H9 (cell line): ENCODE data around the gene PREX1. TPM values are rescaled to one million over a fixed set of nuclear protein-coding genes. Genes with fewer than 3 reads are reported as not detected.

ENCODE experiments used
- DNase-seq: peaks from one replicate; pipeline ENCODE4 v3.0.0-alpha.2; 2017
- H2AFZ ChIP-seq: one replicate; pipeline ENCODE4 v1.6.1; 2013; ENCODE audit warnings: mild to moderate bottlenecking, low read length, control low read depth, moderate library complexity
- H2AK5ac ChIP-seq: 2 replicates; pipeline ENCODE4 v1.6.1; 2013; ENCODE audit warnings: low read length, control low read depth, mixed read lengths; ENCODE audit not compliant: insufficient read length
- H2BK120ac ChIP-seq: one replicate; pipeline ENCODE4 v1.6.1; 2013; ENCODE audit warnings: low read depth, mild to moderate bottlenecking, low read length, control low read depth, inconsistent platforms; ENCODE audit not compliant: poor library complexity, severe bottlenecking
- H2BK12ac ChIP-seq: 2 replicates; pipeline ENCODE4 v1.6.1; 2013; ENCODE audit warnings: low read length, control low read depth, mixed read lengths, low read depth; ENCODE audit not compliant: insufficient read length
- H2BK15ac ChIP-seq: 2 replicates; pipeline ENCODE4 v1.6.1; 2013; ENCODE audit warnings: low read depth, low read length, control low read depth
- H2BK20ac ChIP-seq: one replicate; pipeline ENCODE4 v1.6.1; 2013; ENCODE audit warnings: low read depth, mild to moderate bottlenecking, low read length, control low read depth, inconsistent platforms; ENCODE audit not compliant: poor library complexity, severe bottlenecking
- H2BK5ac ChIP-seq: 2 replicates; pipeline ENCODE4 v1.6.1; 2013; ENCODE audit warnings: low read length, control low read depth, mixed read lengths; ENCODE audit not compliant: insufficient read length
- H3K14ac ChIP-seq: 2 replicates; pipeline ENCODE4 v1.6.1; 2013; ENCODE audit warnings: low read length, control low read depth; ENCODE audit not compliant: insufficient read depth
- H3K18ac ChIP-seq: 2 replicates; pipeline ENCODE4 v1.6.1; 2013; ENCODE audit warnings: low read depth, mild to moderate bottlenecking, mixed read lengths, low read length, control low read depth; ENCODE audit not compliant: insufficient read length
- H3K23ac ChIP-seq: 2 replicates; pipeline ENCODE4 v1.6.1; 2013; ENCODE audit warnings: low read length, control low read depth, mixed read lengths, low read depth; ENCODE audit not compliant: insufficient read length
- H3K23me2 ChIP-seq: 2 replicates; pipeline ENCODE4 v1.6.1; 2013; ENCODE audit warnings: low read depth, mild to moderate bottlenecking, mixed read lengths, low read length, control low read depth; ENCODE audit not compliant: insufficient read length, poor library complexity, severe bottlenecking
- H3K27ac ChIP-seq: 2 replicates; pipeline ENCODE4 v1.5.1; 2013; ENCODE audit warnings: low read length, control low read depth, mixed read lengths, low read depth; ENCODE audit not compliant: insufficient read length
- H3K27me3 ChIP-seq: 2 replicates; pipeline ENCODE4 v1.6.1; 2013; ENCODE audit warnings: low read length, control low read depth, inconsistent platforms; ENCODE audit not compliant: insufficient read depth
- H3K4ac ChIP-seq: 2 replicates; pipeline ENCODE4 v1.6.1; 2013; ENCODE audit warnings: low read depth, mild to moderate bottlenecking, control low read depth, inconsistent platforms, low read length, moderate library complexity
- H3K4me1 ChIP-seq: 2 replicates; pipeline ENCODE4 v1.6.1; 2013; ENCODE audit warnings: low read length, control low read depth, inconsistent platforms; ENCODE audit not compliant: insufficient read depth
- H3K4me2 ChIP-seq: 2 replicates; pipeline ENCODE4 v1.6.1; 2013; ENCODE audit warnings: low read length, control low read depth, mixed read lengths; ENCODE audit not compliant: insufficient read length, insufficient read depth
- H3K56ac ChIP-seq: 2 replicates; pipeline ENCODE4 v1.6.1; 2013; ENCODE audit warnings: low read depth, mild to moderate bottlenecking, mixed read lengths, low read length, control low read depth; ENCODE audit not compliant: insufficient read length
- H3K79me1 ChIP-seq: 2 replicates; pipeline ENCODE4 v1.6.1; 2013; ENCODE audit warnings: low read depth, mild to moderate bottlenecking, moderate library complexity, low read length, control low read depth, inconsistent platforms; ENCODE audit not compliant: insufficient read depth, poor library complexity, severe bottlenecking
- H3K79me2 ChIP-seq: 2 replicates; pipeline ENCODE4 v1.6.1; 2013; ENCODE audit warnings: low read length, control low read depth, inconsistent platforms; ENCODE audit not compliant: insufficient read depth
- H3K9ac ChIP-seq: 2 replicates; pipeline ENCODE4 v1.6.1; 2013; ENCODE audit warnings: low read length, control low read depth, mixed read lengths; ENCODE audit not compliant: insufficient read length; ENCODE audit errors: extremely low read depth
- H3K9me3 ChIP-seq: one replicate; pipeline ENCODE4 v1.6.1; 2013; ENCODE audit warnings: low read depth, low read length, inconsistent platforms; ENCODE audit not compliant: control insufficient read depth
- H3T11ph ChIP-seq: one replicate; pipeline ENCODE4 v1.6.1; 2013; ENCODE audit warnings: mild to moderate bottlenecking, low read length, control low read depth, inconsistent platforms
- H4K20me1 ChIP-seq: one replicate; pipeline ENCODE4 v1.6.1; 2013; ENCODE audit not compliant: control insufficient read depth, insufficient read length, insufficient read depth
- H4K5ac ChIP-seq: 2 replicates; pipeline ENCODE4 v1.6.1; 2013; ENCODE audit warnings: low read depth, mild to moderate bottlenecking, mixed read lengths, low read length, control low read depth; ENCODE audit not compliant: insufficient read length
- H4K8ac ChIP-seq: replicated peaks from 2 replicates; pipeline ENCODE4 v1.6.1; 2013; ENCODE audit warnings: low read length, control low read depth, mixed read lengths, low read depth; ENCODE audit not compliant: insufficient read length
- H4K91ac ChIP-seq: 2 replicates; pipeline ENCODE4 v1.6.1; 2013; ENCODE audit warnings: low read depth, mild to moderate bottlenecking, moderate library complexity, mixed read lengths, low read length, control low read depth; ENCODE audit not compliant: insufficient read length
- H3K27ac Mint-ChIP-seq, 3 experiments: 2 replicates in 2 of 3; 3 replicates in 1 of 3; pipeline ENCODE4 v1.8.0; 2020 to 2021; ENCODE audit warnings: mixed read lengths in 3 of 3, mild to moderate bottlenecking in 1 of 3, moderate library complexity in 1 of 3
- H3K27me3 Mint-ChIP-seq: 2 replicates; pipeline ENCODE4 v1.8.0; 2021; ENCODE audit warnings: low read depth, mild to moderate bottlenecking, moderate library complexity, mixed read lengths
- H3K36me3 Mint-ChIP-seq, 3 experiments: 2 replicates in 2 of 3; 3 replicates in 1 of 3; pipeline ENCODE4 v1.8.0; 2020 to 2021; ENCODE audit warnings: low read depth in 3 of 3, mixed read lengths in 3 of 3; ENCODE audit not compliant: insufficient read depth in 1 of 3
- H3K4me1 Mint-ChIP-seq, 2 experiments: 2 replicates each; pipeline ENCODE4 v1.8.0; 2020; ENCODE audit warnings: mixed read lengths in 2 of 2
- H3K4me3 Mint-ChIP-seq, 2 experiments: 2 replicates in 1 of 2; 3 replicates in 1 of 2; pipeline ENCODE4 v1.8.0; 2020 to 2021; ENCODE audit warnings: mild to moderate bottlenecking in 2 of 2, mixed read lengths in 2 of 2, moderate library complexity in 1 of 2
- H3K9me3 Mint-ChIP-seq, 2 experiments: 2 replicates in 1 of 2; 3 replicates in 1 of 2; pipeline ENCODE4 v1.8.0; 2020; ENCODE audit warnings: mild to moderate bottlenecking in 2 of 2, mixed read lengths in 2 of 2, moderate library complexity in 1 of 2
- CTCF ChIP-seq: fragments of 200-600 bp; sonication (generic); conservative IDR thresholded peaks from 3 replicates; pipeline ENCODE4 v1.8.0; 2021; ENCODE audit warnings: antibody characterized with exemption, mild to moderate bottlenecking
- total RNA-seq: library from RNA; stranded (reverse); gene quantifications from 2 replicates; pipeline ENCODE4 v1.2.1, GENCODE V29; 2021

PREX1 gene
- total RNA-seq, 1 experiment from 2014 or later: 6.6 TPM

- Histone ChIP-seq H3K4me2 (no peak overlapping the region), H3K4me1 (no peaks in the 10 kb centered on the region), H2BK12ac (no peak overlapping the region), H4K91ac (no peak overlapping the region), H2BK20ac (no peak overlapping the region), H3K23ac (no peak overlapping the region), H3K9me3 (no peaks in the 10 kb centered on the region), H4K5ac (no peak overlapping the region), H2AFZ (no peak overlapping the region), H3K9ac (no peak overlapping the region), H3K79me2 (no peaks in the 10 kb centered on the region), H3K14ac (no peak overlapping the region), H2BK5ac (no peak overlapping the region), H2AK5ac (no peak overlapping the region), H4K20me1 (no peaks in the 10 kb centered on the region), H2BK120ac (no peak overlapping the region), H3K56ac (no peak overlapping the region), H3K23me2 (no peaks in the 10 kb centered on the region), H3K79me1 (no peaks in the 10 kb centered on the region), H2BK15ac (no peak overlapping the region), H3K18ac (no peak overlapping the region), H3K4ac (no peak overlapping the region), H3T11ph (no peak overlapping the region), H3K27me3 (no peaks in the 10 kb centered on the region), H3K27ac (no peak overlapping the region), H4K8ac (no peak overlapping the region)
- H3K27ac Mint-ChIP-seq: peak overlapping the region in 1 of 3 experiments; percentile 78; a peak in 1 of 7 replicates
- H3K27me3 Mint-ChIP-seq: no peaks in the 10 kb centered on the region
- no peaks in the 10 kb centered on the region for H3K9me3 Mint-ChIP-seq
- no peak for TF ChIP-seq CTCF
- DNase-seq: no peak
- H3K4me1 Mint-ChIP-seq: peaks cover 6 to 18% of the 10 kb centered on the region in 2 experiments; a peak in 3 of 4 replicates
- H3K4me3 Mint-ChIP-seq: no peak overlapping the region
- H3K36me3 Mint-ChIP-seq: no peaks in the 10 kb centered on the region; a peak in 1 of 7 replicates
These were observed 91.6 kb downstream of the PREX1 start for GRCh38 chr20:48736231-48736630.
